DOHH2 (cell line): ENCODE data around the gene CCDC158.

Experiments used
- H3F3A ChIP-seq: fragments of 200-600 bp; sonication (generic), shearing (Covaris generic); 2 replicates; pipeline ENCODE4 v1.6.0; 2016; ENCODE audit warnings: antibody characterized with exemption, mild to moderate bottlenecking; ENCODE audit not compliant: control insufficient read depth, insufficient read depth
- H3K27ac ChIP-seq: fragments of 200-600 bp; sonication (generic); 2 replicates; pipeline ENCODE4 v1.5.1; 2014; ENCODE audit warnings: low read depth, mild to moderate bottlenecking, low read length, moderate library complexity
- H3K27me3 ChIP-seq: fragments of 200-600 bp; sonication (generic); 2 replicates; pipeline ENCODE4 v1.6.1; 2014; ENCODE audit warnings: mild to moderate bottlenecking, low read length, mixed read lengths; ENCODE audit not compliant: control insufficient read depth
- H3K36me3 ChIP-seq: fragments of 200-600 bp; sonication (generic); 2 replicates; pipeline ENCODE4 v1.6.1; 2014; ENCODE audit warnings: mild to moderate bottlenecking, low read length, moderate library complexity, mixed read lengths; ENCODE audit not compliant: control insufficient read depth
- H3K4me1 ChIP-seq: fragments of 200-600 bp; sonication (generic); 2 replicates; pipeline ENCODE4 v1.6.1; 2014; ENCODE audit warnings: mild to moderate bottlenecking, low read length, mixed read lengths; ENCODE audit not compliant: control insufficient read depth
- H3K4me2 ChIP-seq: fragments of 200-600 bp; sonication (generic); 2 replicates; pipeline ENCODE4 v1.6.0; 2014; ENCODE audit warnings: mild to moderate bottlenecking, low read length, moderate library complexity
- H3K4me3 ChIP-seq: fragments of 200-600 bp; sonication (generic); 2 replicates; pipeline ENCODE4 v1.5.1; 2014; ENCODE audit warnings: mild to moderate bottlenecking, low read length, mixed read lengths
- H3K79me2 ChIP-seq: fragments of 200-600 bp; sonication (generic); 2 replicates; pipeline ENCODE4 v1.6.1; 2014; ENCODE audit warnings: mild to moderate bottlenecking, low read length, mixed read lengths; ENCODE audit not compliant: control insufficient read depth
- H3K9me2 ChIP-seq: fragments of 200-600 bp; sonication (generic); replicated peaks from 2 replicates; pipeline ENCODE4 v1.6.1; 2014; ENCODE audit warnings: mild to moderate bottlenecking, low read length, mixed read lengths; ENCODE audit not compliant: control insufficient read depth
- H3K9me3 ChIP-seq: fragments of 200-600 bp; sonication (generic); 2 replicates; pipeline ENCODE4 v1.6.1; 2014; ENCODE audit warnings: antibody characterized with exemption, low read length, mixed read lengths; ENCODE audit not compliant: control insufficient read depth, insufficient read depth
- H4K20me1 ChIP-seq: fragments of 200-600 bp; sonication (generic); 2 replicates; pipeline ENCODE4 v1.6.0; 2014; ENCODE audit warnings: low read depth, mild to moderate bottlenecking, antibody characterized with exemption, low read length, moderate library complexity; ENCODE audit not compliant: control insufficient read depth, insufficient read depth
- EZH2phosphoT487 ChIP-seq: fragments of 200-600 bp; sonication (generic); IDR thresholded peaks from 2 replicates; pipeline ENCODE4 v1.6.1; 2017; ENCODE audit warnings: borderline replicate concordance, mild to moderate bottlenecking, antibody characterized with exemption, low read length, moderate library complexity, mixed read lengths
- TF ChIP-seq, protein P1 (sequence below): fragments of 200-600 bp; sonication (generic); IDR thresholded peaks from one replicate; pipeline ENCODE4 v1.5.1; 2014; ENCODE audit warnings: antibody characterized with exemption, mild to moderate bottlenecking, low read depth, low read length; ENCODE audit not compliant: poor library complexity, severe bottlenecking

CCDC158 gene

DNA sequence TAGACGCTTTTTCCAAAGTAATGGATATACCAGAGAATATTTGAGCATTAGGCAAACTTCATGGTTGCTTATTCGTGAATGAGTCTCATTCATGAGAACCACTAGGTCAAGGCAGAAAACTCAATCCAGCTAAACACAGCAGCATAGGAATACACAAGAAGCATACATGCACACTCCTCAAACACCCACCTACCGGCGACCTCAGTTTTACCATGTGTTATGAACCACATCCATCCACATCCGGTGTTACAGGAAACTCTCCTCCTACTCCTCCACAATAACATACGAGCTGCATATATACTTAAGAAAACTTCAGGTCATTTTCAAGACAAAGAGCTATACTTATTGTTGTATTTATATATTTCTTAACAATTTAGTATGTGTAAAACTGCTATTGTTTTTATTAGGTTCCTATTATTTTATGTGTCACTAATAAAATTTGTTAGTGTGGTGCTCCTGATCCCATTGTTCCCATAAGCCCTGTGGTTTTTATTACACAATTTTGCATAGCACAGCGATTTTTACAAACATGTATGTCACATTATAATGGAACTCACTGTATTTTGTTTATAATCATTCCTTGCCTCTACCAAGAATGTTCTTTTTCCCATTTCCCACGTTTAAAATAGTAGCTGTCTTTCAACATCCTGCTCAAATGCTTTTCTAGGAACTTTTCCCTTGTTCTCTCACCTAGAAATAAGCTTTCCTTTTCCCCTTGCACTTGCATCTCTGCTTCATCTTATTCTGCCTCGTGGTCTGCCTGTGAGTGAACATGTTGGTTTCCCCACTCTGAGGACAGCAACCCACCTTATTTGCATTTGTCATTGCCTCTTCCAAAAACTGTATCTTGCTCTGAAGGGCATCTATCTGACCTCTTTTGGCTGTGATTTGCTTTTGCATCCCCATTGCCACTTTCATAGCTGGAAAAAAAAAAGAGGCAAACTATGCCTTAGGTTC, 66.1 kb downstream of the CCDC158 start:
- H4K20me1 ChIP-seq = no peaks in the 10 kb centered on the region
- H3K27ac ChIP-seq = no peak overlapping the region
- no peaks in the 10 kb centered on the region for H3F3A ChIP-seq
- H3K36me3 ChIP-seq = no peaks in the 10 kb centered on the region
- H3K4me3 ChIP-seq = no peak overlapping the region
- no peaks in the 10 kb centered on the region for H3K9me3 ChIP-seq
- H3K9me2 ChIP-seq = no peaks in the 10 kb centered on the region
- no peaks in the 10 kb centered on the region for H3K79me2 ChIP-seq
- H3K27me3 ChIP-seq = no peaks in the 10 kb centered on the region
- H3K4me2 ChIP-seq = no peak overlapping the region
- no peaks in the 10 kb centered on the region for H3K4me1 ChIP-seq
- TF ChIP-seq, protein P1, sequence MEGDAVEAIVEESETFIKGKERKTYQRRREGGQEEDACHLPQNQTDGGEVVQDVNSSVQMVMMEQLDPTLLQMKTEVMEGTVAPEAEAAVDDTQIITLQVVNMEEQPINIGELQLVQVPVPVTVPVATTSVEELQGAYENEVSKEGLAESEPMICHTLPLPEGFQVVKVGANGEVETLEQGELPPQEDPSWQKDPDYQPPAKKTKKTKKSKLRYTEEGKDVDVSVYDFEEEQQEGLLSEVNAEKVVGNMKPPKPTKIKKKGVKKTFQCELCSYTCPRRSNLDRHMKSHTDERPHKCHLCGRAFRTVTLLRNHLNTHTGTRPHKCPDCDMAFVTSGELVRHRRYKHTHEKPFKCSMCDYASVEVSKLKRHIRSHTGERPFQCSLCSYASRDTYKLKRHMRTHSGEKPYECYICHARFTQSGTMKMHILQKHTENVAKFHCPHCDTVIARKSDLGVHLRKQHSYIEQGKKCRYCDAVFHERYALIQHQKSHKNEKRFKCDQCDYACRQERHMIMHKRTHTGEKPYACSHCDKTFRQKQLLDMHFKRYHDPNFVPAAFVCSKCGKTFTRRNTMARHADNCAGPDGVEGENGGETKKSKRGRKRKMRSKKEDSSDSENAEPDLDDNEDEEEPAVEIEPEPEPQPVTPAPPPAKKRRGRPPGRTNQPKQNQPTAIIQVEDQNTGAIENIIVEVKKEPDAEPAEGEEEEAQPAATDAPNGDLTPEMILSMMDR = no peak
- no peak for TF ChIP-seq EZH2phosphoT487

DNA sequence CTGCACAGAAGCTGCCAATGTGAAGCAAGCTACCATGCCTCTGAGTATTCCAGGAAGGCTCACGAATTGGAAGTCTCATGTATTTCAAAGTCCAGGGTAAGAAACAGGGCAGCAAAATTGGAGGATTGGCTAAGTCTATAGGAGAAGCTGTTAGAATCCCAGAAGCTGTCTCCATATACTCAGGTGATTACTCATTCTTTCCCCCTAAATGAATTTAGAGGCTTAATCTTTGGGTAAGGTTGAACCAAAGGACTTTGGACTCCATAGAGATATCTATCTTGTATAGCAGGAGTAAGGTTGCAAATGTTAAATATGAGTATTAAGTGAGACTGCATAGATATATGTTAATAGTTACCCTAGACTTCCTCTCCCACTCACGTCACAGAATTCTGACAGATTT, 78.1 kb downstream of the CCDC158 start:
- Histone ChIP-seq H3K27me3 (no peaks in the 10 kb centered on the region), H3K9me2 (no peaks in the 10 kb centered on the region; the same call in 1 of the 2 replicates), H4K20me1 (no peaks in the 10 kb centered on the region), H3K4me3 (no peak overlapping the region), H3K4me1 (no peaks in the 10 kb centered on the region), H3K36me3 (no peaks in the 10 kb centered on the region), H3K4me2 (no peak overlapping the region), H3K9me3 (no peaks in the 10 kb centered on the region), H3F3A (no peaks in the 10 kb centered on the region), H3K79me2 (no peaks in the 10 kb centered on the region), H3K27ac (no peak overlapping the region)
- no peak for TF ChIP-seq EZH2phosphoT487
- TF ChIP-seq, protein P1 = no peak

DNA sequence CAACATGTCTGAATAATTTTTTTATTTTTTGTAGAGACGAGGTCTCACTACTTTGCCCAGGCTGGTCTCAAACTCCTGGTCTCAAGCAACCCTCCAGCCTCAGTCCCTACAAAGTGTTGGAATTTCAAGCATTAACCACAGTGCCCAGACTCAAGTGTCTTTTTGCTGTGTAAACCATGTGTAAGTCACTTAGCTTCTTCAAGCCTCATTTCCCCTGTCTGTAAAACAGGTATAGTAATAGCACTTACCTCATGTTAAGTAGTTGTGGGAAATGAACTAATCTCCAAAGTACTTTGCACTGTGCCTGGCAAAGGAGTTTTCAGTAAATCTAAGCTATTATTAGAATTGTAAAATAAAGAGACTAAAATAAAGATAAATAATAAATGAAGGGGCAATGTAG, 78.8 kb downstream of the CCDC158 start:
- Histone ChIP-seq H4K20me1 (no peaks in the 10 kb centered on the region), H3K79me2 (no peaks in the 10 kb centered on the region), H3K4me3 (no peak overlapping the region), H3K27ac (no peak overlapping the region), H3K4me1 (no peaks in the 10 kb centered on the region), H3K27me3 (no peaks in the 10 kb centered on the region), H3F3A (no peaks in the 10 kb centered on the region), H3K36me3 (no peaks in the 10 kb centered on the region), H3K4me2 (no peak overlapping the region), H3K9me2 (no peaks in the 10 kb centered on the region; the same call in 1 of the 2 replicates), H3K9me3 (no peaks in the 10 kb centered on the region)
- TF ChIP-seq, protein P1 = no peak
- no peak for TF ChIP-seq EZH2phosphoT487
